ENCODE results near the gene TMEM81. TPM values are rescaled to one million over a fixed set of nuclear protein-coding genes. Genes with fewer than 3 reads are reported as not detected.

Gene TMEM81
- total RNA-seq, 1 experiment from 2014 or later: 2.3 TPM

DNA sequence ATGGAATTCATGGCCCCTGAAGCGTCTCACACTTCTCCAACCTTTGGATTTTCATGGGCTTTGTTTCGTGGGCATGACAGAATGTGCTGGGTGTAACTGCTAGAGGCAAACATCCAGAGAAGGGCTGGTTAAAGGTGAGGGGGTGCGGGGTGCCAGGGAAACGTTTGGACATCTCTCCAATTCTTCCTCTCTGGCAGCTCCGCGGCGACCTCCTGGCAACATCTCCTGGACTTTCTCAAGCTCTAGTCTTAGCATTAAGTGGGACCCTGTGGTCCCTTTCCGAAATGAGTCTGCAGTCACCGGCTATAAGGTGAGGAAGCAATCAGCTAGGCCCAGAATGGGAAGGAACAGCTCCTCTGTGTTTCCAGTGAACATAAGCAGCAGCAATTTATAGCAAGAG, 12.0 kb downstream of the TMEM81 start:
- Histone ChIP-seq H3K27ac (no peak overlapping the region), H3K27me3 (replicated peaks) (no peaks in the 10 kb centered on the region), H3K4me1 (replicated peaks) (no peaks in the 10 kb centered on the region), H3K9me3 (replicated peaks) (no peaks in the 10 kb centered on the region), H3K4me3 (no peak overlapping the region), H3K36me3 (no peaks in the 10 kb centered on the region)
- DNase-seq (ENCODE audit: low read depth in 1 of 2, low spot score in 2 of 2): no peak

DNA sequence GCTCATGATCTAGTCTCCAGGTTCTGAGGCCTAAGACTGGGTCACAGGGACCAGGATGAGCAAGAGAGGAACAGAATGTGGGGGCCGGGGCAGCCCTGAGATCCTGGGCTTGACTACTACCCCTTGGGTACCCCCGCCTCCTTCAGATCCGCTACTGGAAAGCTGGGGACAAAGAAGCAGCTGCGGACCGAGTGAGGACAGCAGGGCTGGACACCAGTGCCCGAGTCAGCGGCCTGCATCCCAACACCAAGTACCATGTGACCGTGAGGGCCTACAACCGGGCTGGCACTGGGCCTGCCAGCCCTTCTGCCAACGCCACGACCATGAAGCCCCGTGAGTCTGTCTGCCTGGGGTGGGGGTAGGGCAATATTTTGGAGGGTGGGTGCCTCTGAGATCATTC, 12.5 kb downstream of the TMEM81 start:
- no peak for DNase-seq (ENCODE audit: low read depth in 1 of 2, low spot score in 2 of 2)
- Histone ChIP-seq H3K27ac (no peak overlapping the region), H3K4me3 (no peak overlapping the region), H3K9me3 (replicated peaks) (no peaks in the 10 kb centered on the region), H3K36me3 (no peaks in the 10 kb centered on the region), H3K4me1 (replicated peaks) (no peaks in the 10 kb centered on the region), H3K27me3 (replicated peaks) (no peaks in the 10 kb centered on the region)

DNA sequence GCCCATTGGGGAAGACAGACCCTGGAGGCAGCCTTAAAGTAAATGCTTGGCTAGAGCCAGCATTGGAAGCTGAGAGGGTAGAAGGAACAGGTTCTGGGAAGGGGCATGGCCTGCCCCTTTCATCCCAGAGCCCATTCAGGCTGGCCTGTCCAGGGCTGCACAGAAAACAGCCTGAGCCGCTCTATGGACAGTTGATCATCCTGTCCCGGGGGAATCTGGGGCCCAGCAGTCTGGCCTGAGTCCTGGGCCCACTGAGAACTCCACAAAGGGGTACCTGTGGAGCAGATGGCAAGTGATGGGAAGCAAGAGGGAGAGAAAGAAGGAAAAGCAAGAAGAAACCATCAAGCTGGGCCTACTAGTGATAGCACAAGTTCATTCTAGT, 13.2 kb downstream of the TMEM81 start:
- Histone ChIP-seq H3K4me3 (no peak overlapping the region), H3K27me3 (replicated peaks) (no peaks in the 10 kb centered on the region), H3K36me3 (no peaks in the 10 kb centered on the region), H3K27ac (no peak overlapping the region), H3K4me1 (replicated peaks) (no peaks in the 10 kb centered on the region), H3K9me3 (replicated peaks) (no peaks in the 10 kb centered on the region)
- no peak for DNase-seq (ENCODE audit: low read depth in 1 of 2, low spot score in 2 of 2)

DNA sequence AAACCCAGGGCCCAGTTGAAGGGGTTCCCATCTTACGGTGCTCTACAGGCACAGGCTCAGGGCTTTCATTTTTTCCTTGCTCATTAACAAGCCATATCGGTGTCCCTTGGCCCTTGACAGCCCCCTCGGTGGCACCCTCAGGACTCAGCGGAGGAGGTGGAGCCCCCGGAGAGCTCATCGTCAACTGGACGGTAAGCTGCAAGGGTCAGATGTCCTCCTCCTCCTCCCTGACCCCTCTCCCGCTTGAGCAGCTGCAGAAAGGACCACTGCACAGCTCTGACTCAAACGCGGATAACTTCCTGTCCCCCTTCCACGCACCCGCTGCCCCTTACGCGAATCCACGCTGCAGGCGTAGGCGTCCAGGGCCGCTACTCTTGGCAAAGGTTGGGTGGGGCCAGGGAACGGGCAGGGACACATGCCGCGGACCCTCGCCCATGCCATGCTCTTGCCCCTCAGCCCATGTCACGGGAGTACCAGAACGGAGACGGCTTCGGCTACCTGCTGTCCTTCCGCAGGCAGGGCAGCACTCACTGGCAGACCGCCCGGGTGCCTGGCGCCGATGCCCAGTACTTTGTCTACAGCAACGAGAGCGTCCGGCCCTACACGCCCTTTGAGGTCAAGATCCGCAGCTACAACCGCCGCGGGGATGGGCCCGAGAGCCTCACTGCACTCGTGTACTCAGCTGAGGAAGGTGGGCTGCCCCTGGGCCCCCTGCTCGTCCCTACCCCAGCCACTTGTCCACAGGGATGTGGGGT, 14.7 kb downstream of the TMEM81 start:
- Histone ChIP-seq H3K36me3 (no peaks in the 10 kb centered on the region), H3K4me1 (replicated peaks) (no peaks in the 10 kb centered on the region), H3K27me3 (replicated peaks) (no peaks in the 10 kb centered on the region), H3K9me3 (replicated peaks) (no peaks in the 10 kb centered on the region), H3K4me3 (no peak overlapping the region), H3K27ac (no peak overlapping the region)
- no peak for DNase-seq (ENCODE audit: low read depth in 1 of 2, low spot score in 2 of 2)

DNA sequence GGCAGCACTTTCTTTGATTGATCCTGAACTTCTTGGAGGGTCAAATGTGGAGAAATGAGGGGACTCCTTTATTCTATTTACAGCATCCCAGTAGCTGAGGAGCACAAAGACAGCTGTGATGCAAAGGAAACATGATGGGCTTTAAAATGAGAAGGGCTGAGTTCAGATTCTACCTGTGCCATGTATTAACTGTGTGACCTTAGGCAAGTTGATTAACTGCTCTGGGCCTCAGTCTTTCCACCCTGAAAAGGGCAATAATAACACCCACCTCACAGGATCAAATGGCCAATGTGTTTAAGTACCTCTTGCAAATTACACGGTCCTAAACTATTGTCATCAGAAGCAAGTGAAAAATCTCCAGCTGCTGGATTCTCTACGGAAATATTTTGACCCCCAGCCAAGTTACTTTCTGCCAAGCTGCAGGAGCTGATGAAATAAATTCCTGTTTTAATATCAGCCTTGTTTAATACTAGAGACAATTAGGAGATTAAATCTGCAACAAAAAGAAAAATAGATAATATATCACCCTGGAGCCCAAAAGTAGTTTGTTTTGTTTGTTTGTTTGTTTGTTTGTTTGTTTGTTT, 15.7 kb downstream of the TMEM81 start:
- H3K4me3 ChIP-seq: no peak overlapping the region
- DNase-seq (ENCODE audit: low read depth in 1 of 2, low spot score in 2 of 2): no peak
- no peaks in the 10 kb centered on the region for H3K4me1 ChIP-seq (replicated peaks)
- no peaks in the 10 kb centered on the region for H3K9me3 ChIP-seq (replicated peaks)
- H3K27me3 ChIP-seq (replicated peaks): no peaks in the 10 kb centered on the region
- no peak overlapping the region for H3K27ac ChIP-seq
- no peaks in the 10 kb centered on the region for H3K36me3 ChIP-seq

DNA sequence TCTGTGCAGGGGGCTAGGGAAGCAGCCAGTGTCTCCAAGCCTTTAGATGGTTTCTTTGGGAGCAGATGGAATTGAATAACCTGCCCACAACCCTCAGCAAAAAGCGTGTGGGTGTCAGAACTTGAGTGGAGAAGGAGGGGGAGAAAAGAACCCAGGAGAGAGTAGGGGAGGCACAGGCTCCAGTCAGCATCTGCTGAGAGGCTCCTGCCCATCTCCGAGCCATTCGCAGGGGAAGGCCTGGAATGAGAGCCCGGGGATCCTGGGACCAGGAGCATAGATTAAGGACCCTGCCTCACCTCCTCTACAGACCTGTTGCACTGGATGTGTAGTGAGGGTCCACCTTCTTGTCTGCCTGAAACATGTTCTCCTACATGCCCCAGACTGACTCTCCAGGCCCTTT, 16.3 kb downstream of the TMEM81 start:
- DNase-seq (ENCODE audit: low read depth in 1 of 2, low spot score in 2 of 2): no peak
- Histone ChIP-seq H3K36me3 (no peaks in the 10 kb centered on the region), H3K4me1 (replicated peaks) (no peaks in the 10 kb centered on the region), H3K4me3 (no peak overlapping the region), H3K27ac (no peak overlapping the region), H3K9me3 (replicated peaks) (no peaks in the 10 kb centered on the region), H3K27me3 (replicated peaks) (no peaks in the 10 kb centered on the region)

DNA sequence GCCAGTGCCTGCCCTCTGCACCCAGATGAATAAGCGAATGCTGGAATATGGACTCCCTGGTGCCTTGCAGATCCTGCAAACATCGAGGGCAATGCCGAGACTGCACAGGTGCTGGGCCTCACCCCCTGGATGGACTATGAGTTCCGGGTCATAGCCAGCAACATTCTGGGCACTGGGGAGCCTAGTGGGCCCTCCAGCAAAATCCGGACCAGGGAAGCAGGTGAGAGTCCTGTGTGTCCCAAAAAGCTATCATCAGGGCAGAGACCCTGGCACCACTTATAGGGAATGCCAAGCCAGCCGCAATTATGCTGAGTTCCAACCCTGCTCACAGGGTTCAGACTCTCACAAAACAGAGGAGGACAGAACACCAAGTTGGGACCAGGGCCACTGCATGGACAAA, 17.2 kb downstream of the TMEM81 start:
- Histone ChIP-seq H3K4me3 (no peak overlapping the region), H3K9me3 (replicated peaks) (no peaks in the 10 kb centered on the region), H3K4me1 (replicated peaks) (no peaks in the 10 kb centered on the region), H3K27ac (no peak overlapping the region), H3K36me3 (no peaks in the 10 kb centered on the region), H3K27me3 (replicated peaks) (no peaks in the 10 kb centered on the region)
- DNase-seq (ENCODE audit: low read depth in 1 of 2, low spot score in 2 of 2): no peak

DNA sequence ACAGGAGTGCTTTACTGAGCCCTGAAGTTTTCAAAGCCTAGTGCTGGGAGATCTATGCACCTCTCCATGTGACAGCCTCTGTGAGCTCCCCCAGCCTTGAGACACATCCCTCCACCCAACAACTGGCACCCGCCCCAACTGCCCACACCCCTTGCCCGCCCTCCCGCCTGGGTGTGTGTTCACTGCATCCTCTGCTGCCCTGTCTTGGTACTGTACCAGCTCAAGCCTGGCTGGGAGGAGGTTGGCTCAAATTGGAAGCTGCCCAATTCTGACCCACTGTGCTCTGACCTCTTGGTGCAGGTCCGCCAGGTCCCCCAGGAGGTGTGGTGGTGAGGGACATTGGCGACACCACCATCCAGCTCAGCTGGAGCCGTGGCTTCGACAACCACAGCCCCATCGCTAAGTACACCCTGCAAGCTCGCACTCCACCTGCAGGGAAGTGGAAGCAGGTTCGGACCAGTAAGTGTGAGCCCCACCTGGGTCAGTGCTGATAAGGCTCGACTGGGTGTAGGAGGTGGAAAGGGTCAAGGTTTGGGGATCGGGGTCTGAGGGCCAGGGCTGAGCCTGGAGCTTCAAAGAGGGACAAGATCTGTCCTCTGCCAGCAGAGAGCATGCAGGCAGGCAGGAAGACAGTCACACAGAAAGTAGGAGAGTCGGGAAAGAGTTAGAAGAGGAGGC, 18.0 kb downstream of the TMEM81 start:
- no peaks in the 10 kb centered on the region for H3K9me3 ChIP-seq (replicated peaks)
- H3K27ac ChIP-seq: no peak overlapping the region
- H3K4me1 ChIP-seq (replicated peaks): no peaks in the 10 kb centered on the region
- no peaks in the 10 kb centered on the region for H3K36me3 ChIP-seq
- H3K4me3 ChIP-seq: no peak overlapping the region
- no peak for DNase-seq (ENCODE audit: low read depth in 1 of 2, low spot score in 2 of 2)
- no peaks in the 10 kb centered on the region for H3K27me3 ChIP-seq (replicated peaks)

DNA sequence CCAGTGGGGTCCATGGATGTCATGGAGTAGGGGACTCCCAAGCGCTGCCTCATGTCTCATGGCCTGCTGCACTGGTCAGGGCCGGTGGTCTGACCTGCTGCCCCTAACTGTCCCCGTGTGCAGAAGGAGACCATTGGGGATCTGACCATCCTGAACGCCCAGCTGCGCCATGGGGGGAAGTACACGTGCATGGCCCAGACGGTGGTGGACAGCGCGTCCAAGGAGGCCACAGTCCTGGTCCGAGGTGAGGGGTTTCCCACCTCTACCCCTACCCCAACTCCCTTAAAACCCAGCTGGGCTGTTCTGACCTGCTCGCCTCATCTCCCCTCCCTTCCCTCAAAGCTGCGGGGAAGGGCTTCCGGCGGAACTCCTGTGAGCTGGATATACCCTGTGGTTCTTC, 18.6 kb downstream of the TMEM81 start:
- Histone ChIP-seq H3K27me3 (replicated peaks) (no peaks in the 10 kb centered on the region), H3K4me3 (no peak overlapping the region), H3K36me3 (no peaks in the 10 kb centered on the region), H3K9me3 (replicated peaks) (no peaks in the 10 kb centered on the region), H3K27ac (no peak overlapping the region), H3K4me1 (replicated peaks) (no peaks in the 10 kb centered on the region)
- DNase-seq (ENCODE audit: low read depth in 1 of 2, low spot score in 2 of 2): no peak

DNA sequence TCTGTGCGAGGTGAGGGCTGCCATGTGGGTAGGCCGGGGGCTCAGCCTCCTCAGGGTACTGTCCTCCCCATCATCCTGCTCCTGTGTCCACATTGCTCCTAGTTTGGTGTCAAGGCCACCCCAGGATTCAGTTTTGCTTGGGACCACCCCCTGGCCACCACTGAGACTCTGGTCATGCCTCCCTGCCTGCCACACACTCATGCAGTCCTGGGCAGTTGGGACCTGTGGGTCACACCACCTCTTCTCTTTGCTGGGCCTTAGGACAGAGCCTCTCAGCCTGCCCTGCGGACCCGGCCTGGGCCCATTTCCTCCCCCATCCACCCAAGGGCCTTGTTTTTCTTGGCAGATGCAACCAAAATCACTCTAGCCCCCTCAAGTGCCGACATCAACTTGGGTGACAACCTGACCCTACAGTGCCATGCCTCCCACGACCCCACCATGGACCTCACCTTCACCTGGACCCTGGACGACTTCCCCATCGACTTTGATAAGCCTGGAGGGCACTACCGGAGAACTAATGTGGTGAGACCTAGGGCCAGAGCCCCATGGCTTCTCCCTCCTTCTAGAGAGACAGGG, 19.4 kb downstream of the TMEM81 start:
- Histone ChIP-seq H3K9me3 (replicated peaks) (no peaks in the 10 kb centered on the region), H3K36me3 (no peaks in the 10 kb centered on the region), H3K27ac (no peak overlapping the region), H3K27me3 (replicated peaks) (no peaks in the 10 kb centered on the region), H3K4me3 (no peak overlapping the region), H3K4me1 (replicated peaks) (no peaks in the 10 kb centered on the region)
- DNase-seq (ENCODE audit: low read depth in 1 of 2, low spot score in 2 of 2): no peak

DNA sequence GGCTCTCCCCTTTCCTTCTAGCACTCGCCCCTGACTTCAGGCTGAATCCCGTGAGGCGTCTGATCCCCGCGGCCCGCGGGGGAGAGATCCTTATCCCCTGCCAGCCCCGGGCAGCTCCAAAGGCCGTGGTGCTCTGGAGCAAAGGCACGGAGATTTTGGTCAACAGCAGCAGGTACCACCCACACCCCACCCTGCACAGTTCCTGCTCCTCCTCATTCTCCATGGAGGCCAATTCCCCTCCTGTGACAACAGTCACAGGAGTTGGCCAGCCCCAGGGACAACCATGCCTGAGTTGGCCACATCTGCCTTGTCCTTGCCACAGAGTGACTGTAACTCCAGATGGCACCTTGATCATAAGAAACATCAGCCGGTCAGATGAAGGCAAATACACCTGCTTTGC, 20.0 kb downstream of the TMEM81 start:
- Histone ChIP-seq H3K27me3 (replicated peaks) (no peaks in the 10 kb centered on the region), H3K4me3 (no peak overlapping the region), H3K36me3 (no peaks in the 10 kb centered on the region), H3K27ac (no peak overlapping the region), H3K9me3 (replicated peaks) (no peaks in the 10 kb centered on the region), H3K4me1 (replicated peaks) (no peaks in the 10 kb centered on the region)
- no peak for DNase-seq (ENCODE audit: low read depth in 1 of 2, low spot score in 2 of 2)

DNA sequence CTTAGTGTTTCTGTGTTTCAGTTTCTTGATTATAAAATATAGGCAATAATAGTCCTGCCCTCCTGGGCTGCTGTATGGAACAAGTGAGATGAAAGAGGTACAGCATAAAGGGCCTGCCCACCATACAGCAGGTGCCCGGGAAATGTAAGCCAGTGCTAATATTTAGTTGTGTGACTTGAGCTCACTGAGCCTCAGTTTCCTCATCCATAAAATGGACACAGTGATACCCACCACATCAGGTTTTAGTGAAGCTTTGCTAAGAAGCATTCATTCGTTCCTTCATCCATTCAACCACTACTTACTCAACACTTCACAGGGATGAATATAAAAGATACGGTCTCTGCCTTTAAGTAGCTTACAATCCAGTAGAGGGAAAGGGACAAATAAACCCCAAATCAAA, 21.4 kb downstream of the TMEM81 start:
- H3K4me3 ChIP-seq: no peak overlapping the region

DNA sequence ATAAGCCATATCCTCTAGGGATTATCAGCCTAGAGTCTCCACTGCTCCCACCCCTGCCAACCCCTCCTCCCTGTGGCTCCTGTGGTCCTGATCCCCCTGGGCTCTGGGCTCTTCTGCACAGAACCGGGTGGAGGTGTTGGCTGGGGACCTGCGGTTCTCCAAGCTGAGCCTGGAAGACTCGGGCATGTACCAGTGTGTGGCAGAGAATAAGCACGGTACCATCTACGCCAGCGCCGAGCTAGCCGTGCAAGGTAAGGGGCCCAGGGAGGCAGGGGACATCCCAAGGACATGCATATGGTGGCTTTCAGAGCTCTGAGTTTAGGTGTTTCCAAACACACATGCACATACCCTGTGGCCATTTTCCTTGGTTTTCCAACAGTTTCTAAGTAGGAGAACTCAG, 21.9 kb downstream of the TMEM81 start:
- H3K36me3 ChIP-seq: no peaks in the 10 kb centered on the region
- no peak overlapping the region for H3K27ac ChIP-seq
- DNase-seq (ENCODE audit: low read depth in 1 of 2, low spot score in 2 of 2): no peak
- H3K4me1 ChIP-seq (replicated peaks): no peaks in the 10 kb centered on the region
- no peak overlapping the region for H3K4me3 ChIP-seq
- H3K9me3 ChIP-seq (replicated peaks): no peaks in the 10 kb centered on the region
- H3K27me3 ChIP-seq (replicated peaks): no peaks in the 10 kb centered on the region

More for the DNA sequence above, 21.4 kb downstream of the TMEM81 start:
- no peak for DNase-seq (ENCODE audit: low read depth in 1 of 2, low spot score in 2 of 2)
- no peak overlapping the region for H3K27ac ChIP-seq
- H3K36me3 ChIP-seq: no peaks in the 10 kb centered on the region
- no peaks in the 10 kb centered on the region for H3K4me1 ChIP-seq (replicated peaks)
- H3K9me3 ChIP-seq (replicated peaks): no peaks in the 10 kb centered on the region
- H3K27me3 ChIP-seq (replicated peaks): no peaks in the 10 kb centered on the region

DNA sequence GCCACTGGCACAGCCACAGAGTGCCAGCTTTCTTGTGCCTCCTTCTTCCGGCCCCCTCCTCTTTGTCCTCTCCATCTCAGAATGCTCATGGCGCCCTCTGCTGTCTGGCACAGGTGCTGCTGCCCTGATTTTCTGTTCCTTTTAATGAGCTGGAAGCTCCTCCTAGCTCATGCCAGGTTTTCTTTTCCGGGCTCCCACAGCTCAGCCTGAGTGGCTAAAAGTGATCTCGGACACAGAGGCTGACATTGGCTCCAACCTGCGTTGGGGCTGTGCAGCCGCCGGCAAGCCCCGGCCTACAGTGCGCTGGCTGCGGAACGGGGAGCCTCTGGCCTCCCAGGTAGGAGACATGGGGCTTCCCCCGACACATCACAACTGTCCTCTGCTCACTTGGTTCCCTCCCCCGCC, 22.6 kb downstream of the TMEM81 start:
- no peaks in the 10 kb centered on the region for H3K9me3 ChIP-seq (replicated peaks)
- no peaks in the 10 kb centered on the region for H3K36me3 ChIP-seq
- peak; percentile 60 to 70 for DNase-seq (ENCODE audit: low read depth in 1 of 2, low spot score in 2 of 2)
- H3K4me3 ChIP-seq: no peak overlapping the region
- H3K4me1 ChIP-seq (replicated peaks): no peaks in the 10 kb centered on the region
- H3K27ac ChIP-seq: no peak overlapping the region
- peaks cover 2% of the 10 kb centered on the region; the same call in 1 of the 2 replicates for H3K27me3 ChIP-seq (replicated peaks)
